GM21723 (cell line): ENCODE results near the gene CELF5.
"Not testable (repeated sequence)": the region's sequence is repeated elsewhere in the genome, so short reads cannot be mapped to it uniquely, and the experiment has no call there.

ENCODE experiments used
- ATAC-seq: cut with Tn5 transposase; IDR thresholded peaks from one replicate; pipeline ENCODE4 v1.9.1; 2021; ENCODE audit warnings: mild to moderate bottlenecking, moderate library complexity; ENCODE audit not compliant: unreplicated experiment

The CELF5 gene

DNA sequence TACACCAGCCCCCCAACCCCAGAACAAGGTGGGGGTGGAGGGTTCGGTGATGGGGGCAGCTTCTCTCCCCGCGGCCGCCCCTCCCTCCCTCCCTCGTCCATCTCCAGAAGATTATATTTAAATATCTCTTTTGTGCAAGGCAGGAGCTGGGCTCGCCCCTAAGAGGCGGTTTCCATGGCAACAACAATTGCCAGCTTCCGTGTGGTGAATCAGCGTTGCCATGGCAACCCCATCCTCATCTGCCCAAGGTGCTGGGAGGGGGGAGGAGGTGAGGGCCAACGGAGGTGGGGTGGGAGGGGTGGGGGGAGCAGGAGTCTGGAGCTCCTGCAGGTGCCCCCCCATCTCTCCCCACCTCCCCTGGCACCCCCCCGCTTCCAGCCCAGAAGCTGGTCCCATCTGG lies 46.4 kb downstream of the CELF5 start:
- no peak for ATAC-seq

DNA sequence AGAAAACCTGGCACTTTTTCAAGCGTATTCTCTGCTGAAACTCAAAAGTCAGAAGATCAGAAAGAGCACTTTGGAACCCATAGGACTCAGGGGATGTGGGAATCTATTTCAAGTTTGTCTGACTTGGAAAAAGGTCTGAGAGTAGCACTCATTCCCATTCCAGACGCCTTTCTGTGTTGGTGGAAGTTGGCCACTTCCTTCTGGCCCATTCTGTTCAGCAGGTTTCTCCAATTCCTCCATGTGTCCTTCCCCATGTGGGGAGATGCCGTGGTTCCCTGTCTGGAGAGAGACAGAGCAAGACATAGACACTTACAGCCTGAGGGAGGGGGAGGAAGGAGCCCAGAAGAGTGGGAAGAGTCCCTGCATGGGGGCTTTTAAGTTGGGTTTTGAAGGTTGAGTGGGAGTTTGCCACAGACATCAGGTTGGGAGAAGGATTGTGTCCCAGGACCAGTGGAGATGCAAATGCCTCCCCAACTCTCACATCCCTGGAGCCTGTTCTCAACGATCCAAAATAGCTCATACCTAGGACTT lies 48.0 kb downstream of the CELF5 start:
- no peak for ATAC-seq

DNA sequence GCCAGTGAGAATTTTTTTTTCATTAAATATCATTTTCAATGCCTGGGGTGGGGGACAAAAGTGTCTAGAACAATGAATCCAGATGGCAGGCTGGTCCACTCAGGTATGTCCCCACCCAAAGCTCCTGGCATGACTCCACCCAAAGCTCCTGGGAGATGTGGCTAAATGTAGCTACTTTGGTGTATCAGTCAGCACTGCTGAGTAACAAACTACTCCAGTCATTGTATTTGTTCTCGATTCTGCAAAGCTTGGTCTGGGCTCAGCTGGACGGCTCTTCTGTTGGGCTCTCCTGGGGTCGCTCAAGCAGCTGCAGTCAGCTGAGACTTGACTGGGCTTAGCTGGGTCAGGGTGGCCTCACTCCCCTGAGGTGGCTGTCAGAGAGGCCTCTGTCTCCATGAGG lies 48.5 kb downstream of the CELF5 start:
- ATAC-seq, result no peak

DNA sequence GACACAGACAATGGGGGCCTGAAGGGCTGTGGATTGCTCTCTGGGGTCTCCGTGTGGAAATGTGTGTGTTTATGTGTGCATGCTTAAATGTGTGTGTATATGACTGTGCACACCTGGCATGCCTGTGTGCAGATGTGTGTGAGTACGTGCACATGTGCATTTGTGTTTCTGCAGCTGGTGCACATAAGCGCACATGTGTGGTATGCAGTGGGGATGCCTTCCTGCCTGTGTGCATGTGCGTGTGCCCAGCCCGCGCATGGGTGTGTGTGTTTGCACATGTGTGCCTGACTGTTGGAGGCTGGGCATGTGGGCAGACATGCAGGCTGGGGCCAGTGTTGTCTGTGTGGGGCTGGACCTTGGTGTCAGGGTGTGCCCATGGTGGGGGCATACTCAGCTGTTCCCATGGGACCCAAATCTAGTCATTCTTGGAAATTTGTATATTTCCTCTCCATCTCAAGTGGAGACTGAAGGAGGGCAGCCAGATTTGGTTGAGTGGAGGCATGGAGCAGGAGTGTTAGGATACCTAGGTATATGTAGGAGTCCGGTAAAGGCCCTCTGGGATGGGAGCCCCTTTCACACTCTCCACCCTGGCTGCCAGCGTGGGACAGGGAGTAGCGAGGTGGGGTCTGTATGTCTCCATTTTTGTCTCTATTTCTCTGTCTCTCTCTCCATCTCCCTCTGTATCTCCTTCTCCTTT lies 49.9 kb downstream of the CELF5 start:
- no peak for ATAC-seq

DNA sequence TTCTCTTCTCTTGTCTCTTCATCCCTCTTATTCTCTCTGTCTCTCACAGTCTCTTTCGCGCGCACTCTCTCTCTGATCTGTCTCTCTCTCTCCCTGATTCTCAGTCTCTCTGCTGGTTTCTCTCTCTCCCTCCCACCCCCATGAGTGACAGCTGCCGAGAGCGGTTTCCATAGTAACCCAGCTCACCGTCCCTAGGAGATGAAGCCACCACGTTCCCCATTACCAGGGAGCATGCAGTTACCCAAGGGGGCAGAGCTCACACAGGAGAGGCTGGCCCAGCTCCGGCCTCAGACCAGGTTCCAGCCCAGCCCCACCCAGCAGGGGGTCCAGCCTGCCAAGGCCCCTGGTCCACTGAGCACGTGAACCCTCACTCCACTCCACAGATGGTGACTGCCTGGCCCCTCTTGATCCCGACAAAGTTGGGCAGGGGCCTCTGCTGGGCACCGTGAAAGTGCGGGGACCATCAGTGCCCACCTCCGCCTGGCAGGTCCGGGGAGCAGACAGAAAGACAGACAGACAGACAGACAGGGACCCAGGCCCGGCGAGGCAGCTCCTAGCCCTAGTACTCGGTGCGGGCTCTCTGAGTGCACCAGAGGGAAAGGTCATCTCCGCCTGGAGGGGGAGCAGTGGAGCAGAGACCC lies 50.6 kb downstream of the CELF5 start:
- ATAC-seq, result no peak

DNA sequence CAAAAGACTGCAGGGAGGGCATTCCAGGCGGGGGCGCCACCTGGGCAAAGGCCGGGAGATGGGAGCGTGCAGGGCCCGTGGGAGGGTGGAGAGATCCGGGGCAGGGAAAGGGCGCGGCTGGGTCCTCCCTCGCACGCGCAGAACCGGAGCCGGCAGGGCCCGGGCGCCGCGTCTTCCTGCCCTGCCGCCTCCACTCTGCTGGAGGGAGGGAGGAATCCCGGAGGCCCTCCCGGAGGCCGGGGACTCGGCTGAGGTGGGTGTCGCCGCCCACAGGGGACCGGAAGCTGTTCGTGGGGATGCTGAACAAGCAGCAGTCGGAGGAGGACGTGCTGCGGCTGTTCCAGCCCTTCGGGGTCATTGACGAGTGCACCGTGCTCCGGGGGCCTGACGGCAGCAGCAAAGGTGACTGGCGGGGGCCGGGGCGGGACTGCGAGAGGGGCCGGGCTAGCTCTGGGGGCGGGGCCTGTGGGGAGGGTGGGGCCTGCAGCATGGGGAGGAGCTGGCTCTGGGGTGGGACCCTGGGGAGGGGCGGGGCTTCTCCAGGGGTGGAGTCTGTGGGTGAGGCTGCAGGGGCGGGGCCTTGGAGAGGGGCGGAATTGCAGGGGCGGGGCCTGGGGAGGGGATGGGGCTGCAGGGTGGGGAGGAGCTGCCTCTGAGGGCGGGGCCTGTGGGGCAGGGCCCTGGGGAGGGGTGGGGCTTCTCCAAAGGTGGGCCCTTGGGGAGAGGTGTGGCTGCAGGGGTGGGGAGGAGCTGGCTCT lies 51.3 kb downstream of the CELF5 start:
- ATAC-seq, result no peak

DNA sequence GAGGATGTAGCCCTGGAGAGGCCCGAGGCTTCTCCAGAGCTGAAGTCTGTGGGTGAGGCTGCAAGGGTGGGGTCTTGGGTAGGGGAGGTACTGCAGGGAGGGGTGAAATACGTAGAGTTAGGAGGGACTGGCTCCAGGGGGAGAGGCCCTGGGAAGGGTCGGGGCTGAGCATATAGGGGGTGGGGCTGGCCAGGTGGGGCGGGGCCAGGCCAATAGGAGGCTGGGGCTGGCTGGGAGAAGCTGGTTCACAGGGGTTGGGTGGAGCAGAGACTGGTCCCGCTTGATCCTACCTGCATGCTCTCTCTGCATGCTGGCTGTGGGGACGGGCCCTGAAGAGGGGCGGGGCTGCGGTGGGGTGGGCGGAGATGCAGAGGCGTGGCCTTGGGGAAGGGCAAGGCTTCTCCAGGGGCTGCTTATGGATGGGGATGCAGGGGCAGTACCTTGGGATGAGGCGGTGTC lies 51.9 kb downstream of the CELF5 start:
- ATAC-seq, result no peak

DNA sequence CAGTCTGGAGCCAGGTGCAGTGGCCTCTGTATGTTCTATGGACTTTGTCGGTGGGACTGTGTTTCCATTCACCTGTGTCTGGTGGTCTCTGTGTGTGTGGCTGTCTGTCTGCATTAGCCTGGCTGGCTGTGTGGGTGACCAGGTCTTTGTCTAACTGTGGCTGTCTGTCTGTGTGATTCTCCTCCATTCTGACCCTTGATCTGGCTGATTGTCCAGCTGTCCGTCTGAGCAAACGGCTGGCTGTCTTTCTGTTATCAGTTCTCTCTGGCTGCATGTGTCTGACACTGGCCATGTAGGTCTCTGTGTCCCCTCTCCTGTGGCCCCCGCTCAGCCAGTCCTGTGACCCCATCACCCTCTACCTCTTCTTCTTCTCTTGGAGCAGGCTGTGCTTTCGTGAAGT lies 53.2 kb downstream of the CELF5 start:
- ATAC-seq, result no peak

DNA sequence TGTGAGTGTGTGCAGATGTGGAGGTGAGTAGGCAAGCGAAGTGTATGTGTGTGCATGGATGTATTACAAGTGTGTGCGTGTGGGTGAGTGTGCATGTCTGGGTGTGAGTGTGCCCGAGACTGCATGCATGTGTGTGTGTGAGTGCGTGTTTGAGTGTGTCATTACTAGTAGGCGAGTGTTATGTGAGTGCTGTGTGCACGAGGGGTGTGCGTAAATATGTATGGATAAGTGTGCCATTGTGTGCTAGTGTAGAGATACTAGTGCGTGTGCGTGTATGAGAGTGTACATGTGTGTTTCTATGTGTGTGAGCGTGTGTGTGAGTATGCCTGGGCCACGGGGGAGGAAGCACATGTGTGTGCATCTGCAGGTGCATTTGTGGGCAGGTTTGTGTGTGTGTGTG lies 53.8 kb downstream of the CELF5 start:
- no peak for ATAC-seq

DNA sequence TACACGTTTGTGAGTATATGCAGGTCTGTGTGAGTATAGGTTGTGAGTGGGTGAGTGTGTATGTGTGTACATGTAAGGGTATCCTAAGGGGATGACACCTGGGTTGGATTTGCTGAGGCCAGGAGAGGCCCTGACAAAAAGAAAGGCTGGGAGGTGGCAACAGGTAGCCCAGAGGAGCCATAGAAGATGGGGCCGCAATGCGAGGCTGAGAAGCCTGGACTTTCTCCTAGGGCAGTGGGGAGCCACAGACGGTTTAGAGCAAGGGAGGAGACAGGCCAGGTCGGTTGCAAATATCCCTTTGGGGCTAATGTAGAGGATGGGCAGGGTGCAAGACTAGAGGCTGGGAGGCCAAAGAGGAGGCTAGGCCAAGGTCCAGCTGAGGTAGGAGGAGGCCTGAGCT lies 54.3 kb downstream of the CELF5 start:
- no peak for ATAC-seq

DNA sequence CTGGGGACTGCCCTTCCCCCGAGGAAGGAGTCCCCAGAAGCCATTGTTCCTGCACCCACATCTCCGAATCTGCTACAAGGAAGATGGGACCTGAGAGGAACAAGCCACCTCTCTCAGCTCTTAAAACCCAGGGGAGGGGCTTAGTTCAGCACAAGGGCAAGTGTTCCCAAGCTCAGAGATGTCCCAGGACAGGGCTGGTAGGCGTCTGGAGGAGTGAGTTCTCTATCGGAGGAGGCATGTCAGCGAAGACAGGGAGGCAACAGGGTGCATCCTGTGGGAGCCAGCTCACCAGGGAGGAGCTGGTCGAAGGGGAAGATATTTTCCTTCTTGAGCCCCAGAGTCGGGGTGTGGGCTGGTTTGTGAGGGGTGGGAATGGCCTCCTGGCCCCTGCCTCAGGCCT lies 54.8 kb downstream of the CELF5 start:
- no peak for ATAC-seq

DNA sequence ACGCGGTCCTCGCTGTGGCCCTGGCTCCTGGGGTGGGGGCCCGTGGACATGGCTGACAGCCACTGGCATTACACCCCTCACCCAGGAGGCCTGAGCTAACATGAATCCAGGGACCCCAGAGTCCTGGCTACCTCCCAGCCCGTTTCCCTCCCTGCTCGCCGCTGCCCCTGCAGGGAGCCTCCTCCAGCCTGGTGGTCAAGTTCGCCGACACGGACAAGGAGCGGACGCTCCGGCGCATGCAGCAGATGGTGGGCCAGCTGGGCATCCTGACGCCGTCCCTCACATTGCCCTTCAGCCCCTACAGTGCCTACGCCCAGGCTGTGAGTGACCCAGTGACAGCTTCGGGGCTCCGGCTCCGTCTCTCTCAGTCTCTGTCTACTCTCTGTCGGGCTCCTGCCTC lies 56.6 kb downstream of the CELF5 start:
- no peak for ATAC-seq

DNA sequence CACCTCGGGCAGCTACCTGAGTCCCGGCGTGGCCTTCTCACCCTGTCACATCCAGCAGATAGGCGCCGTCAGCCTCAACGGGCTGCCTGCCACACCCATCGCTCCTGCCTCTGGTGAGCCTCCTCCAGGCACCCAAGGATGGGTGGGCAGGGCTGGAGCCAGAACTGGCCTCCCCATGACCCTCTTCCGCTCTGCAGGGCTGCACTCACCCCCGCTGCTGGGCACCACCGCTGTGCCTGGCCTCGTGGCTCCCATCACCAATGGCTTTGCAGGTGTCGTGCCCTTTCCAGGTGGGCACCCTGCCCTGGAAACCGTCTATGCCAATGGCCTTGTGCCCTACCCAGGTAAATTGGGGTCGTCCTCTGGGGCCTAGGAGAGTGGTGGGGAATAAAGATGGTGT lies 57.7 kb downstream of the CELF5 start:
- no peak for ATAC-seq

DNA sequence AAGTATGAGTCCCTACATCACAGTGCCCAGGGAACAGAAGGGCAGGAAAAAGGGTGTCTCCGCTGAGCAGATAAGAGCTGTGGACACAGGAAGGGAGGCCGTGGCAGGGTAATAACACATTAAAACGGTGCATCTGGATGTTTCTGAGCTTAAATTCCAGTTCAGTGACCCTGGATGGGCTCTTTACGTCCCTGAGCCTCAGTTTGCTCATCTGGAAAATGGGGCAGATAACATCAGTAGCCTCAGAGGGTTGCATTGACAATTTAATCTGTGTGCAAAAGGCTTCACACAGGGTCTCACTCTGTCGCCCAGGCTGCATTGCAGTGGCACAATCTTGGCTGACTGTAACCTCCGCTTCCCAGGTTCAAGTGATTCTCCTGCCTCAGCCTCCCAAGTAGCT lies 58.1 kb downstream of the CELF5 start:
- ATAC-seq, result no peak

DNA sequence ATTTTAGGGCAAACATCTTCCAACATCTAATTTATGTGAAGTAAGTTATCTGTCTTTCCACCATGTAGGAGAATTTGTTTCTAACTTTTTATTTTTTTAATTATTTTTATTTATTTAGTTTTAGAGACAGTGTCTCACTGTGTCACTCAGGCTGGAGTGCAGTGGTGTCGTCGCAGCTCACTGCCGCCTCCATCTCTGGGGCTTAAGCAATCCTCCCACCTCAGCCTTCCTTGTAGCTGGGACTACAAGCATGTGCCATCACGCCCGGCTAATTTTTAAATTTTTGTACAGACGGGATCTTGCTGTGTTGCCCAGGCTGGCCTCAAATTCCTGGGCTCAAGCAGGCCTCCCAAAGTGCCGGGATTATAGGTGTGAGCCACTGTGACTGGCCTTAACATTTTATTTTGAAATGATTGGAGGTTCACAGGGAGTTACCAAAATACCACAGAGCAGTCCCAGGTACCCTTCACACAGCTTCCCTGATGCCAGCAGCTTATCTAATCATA lies 58.8 kb downstream of the CELF5 start:
- no peak for ATAC-seq

DNA sequence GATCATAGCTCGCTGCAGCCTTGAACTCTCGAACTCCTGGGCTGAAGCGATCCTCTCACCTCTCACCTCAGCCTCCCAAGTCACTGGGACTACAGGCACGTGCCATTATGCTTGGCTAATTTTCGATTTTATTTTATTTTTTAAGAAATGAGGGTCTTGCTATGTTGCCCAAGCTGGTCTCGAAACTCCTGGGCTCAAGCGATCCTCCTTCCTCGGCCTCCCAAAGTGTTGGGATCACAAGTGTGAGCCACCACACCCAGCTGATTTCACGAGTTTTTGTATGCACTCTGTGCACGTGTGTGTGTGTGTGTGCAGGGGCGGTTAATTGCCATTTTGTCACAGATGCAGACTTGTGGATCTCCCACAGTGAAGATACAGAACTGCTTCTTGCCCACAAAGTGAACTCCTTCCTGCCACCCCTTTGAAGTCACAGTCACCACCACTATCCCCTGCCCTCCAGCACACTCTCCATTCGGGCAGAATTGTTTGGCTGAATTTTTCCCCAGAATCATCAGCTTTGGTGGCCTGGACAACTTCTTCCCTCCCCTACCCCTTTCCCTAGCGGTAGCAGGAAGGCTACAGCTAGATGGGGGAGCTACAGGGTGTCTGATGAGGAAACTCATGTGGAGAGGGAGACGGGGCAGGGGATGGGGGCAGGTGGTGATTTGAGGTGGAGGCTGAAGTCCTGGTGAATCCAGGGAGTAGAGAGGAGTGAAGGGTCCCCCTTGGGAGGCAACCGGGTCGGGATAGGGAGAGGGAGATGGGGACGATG lies 59.6 kb downstream of the CELF5 start:
- no peak for ATAC-seq

DNA sequence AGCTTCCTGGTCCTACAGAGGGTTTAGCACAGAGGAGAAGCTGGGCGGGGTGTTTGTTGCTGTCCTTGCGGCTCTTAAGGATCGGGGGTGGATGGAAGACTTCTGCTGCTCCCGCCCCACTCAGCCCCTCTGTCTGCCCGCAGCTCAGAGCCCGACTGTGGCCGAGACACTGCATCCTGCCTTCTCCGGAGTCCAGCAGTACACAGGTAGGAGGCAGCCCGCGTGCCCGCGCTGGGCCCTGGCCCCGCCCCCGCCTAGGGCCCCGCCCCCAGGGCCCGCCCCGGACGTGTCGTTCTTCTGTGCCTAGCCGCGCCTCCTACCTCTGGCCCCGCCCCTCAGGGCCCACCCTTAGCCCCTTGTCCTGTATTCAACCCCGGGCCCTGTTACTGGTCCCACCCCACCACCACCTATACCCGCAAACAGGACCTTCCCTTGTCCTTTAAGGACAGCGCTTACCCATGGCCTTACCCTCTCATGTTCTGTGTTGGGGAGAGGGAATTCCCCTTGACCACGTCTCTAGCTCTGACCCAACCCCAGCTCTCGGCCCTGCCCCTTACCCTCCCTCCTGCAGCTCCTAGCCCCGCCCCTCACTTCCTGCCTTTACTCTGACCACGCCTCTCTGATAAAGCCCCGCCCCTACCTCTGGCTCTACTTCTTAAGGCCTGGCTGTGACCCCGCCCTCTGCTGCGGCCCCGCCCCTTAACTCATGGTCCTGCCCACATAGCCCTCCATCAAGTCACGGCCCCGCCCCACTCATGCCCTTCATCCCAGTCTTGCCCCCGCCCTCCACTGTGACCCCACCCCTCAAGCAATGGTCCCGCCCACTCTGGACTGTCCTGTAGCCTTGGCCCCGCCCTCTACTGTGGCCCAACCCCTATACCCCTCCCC lies 60.5 kb downstream of the CELF5 start:
- no peak for ATAC-seq

DNA sequence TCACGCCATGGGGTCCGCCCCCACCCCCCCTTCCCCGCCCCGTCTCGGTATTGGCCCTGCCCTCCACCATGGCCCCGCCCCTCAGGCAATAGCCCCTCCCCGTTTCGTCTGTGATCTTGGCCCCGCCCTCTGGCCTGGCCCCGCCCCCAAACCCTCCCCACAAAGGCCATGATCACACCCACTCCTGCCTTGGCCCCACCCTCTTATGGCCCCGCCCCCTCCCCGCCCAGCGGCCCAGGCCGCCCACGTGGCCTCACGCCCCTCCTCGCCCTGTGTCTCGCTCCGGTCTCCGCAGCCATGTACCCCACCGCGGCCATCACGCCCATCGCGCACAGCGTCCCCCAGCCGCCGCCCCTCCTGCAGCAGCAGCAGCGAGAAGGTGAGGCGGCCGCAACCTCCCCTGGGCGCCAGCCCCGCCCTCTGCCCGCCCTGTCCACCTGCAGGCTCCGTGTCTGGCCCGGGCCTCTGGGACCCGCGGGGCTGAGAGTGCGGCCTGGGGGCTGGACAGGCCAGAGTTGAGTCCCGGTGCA lies 61.3 kb downstream of the CELF5 start:
- ATAC-seq, result no peak

DNA sequence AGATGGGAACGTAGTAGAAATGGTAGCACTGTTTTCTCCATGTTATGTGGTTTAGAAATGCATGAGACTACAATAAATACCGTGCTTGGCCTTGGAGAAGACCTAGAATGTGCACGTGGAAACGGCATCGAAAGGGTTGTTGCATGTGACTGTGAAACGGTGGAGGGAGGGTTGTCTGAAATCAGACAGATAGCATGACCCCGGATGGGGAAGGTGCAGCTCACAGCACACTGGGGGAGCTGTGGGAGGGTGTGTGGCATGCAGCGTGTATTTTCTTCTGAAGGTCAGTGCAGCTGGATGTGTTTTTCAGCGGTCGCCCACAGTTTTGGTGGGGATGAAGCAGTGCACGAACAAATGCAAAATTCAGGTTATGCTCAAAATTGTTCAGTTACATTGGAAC lies 63.4 kb downstream of the CELF5 start:
- ATAC-seq, result no peak

DNA sequence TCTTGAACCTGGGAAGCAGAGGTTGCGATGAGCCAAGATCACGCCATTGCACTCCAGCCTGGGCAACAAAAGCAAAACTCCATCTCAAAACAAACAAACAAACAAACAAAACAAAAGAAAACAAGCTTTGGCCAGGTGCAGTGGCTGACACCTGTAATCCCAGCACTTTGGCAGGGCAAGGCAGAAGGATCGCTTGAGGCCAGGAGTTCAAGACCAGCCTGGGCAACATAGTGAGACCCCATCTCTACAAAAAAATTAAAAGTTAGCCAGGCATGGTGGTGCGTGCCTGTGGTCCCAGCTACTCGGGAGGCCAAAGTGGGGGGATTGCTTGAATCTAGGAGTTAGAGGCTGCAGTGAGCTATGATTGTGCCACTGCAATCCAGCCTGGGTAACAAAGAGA lies 64.0 kb downstream of the CELF5 start:
- ATAC-seq, result not testable (repeated sequence)
